ENCODE results near the gene PACRG. TPM values are rescaled to one million over a fixed set of nuclear protein-coding genes. Genes with fewer than 3 reads are reported as not detected.
A peak's percentile ranks its signal among the peaks of the same experiment; 100 is the strongest.

The PACRG gene
- total RNA-seq, 1 donor from 2014 or later = under 0.01 TPM

DNA sequence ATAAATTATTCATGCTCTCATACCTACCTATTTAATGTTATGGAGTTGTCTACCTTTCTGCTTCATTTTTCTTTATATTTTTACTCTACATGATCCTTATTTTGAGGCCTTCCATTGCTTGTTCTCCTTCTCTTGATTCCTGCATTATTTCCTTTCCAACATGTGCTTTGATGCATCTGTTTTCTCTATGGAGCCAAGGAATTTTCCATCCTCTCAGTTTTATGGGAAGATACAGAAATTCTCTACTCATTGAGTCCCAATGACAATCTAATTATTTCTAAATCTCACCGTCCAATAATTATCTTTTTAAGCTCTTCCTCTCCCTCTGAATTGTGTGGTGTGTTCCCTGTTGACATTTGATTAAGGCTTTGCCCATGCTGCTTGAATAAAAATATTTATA is 136.0 kb downstream of the PACRG start:
- no peak for DNase-seq (ENCODE audit: low read depth in 2 of 2)

DNA sequence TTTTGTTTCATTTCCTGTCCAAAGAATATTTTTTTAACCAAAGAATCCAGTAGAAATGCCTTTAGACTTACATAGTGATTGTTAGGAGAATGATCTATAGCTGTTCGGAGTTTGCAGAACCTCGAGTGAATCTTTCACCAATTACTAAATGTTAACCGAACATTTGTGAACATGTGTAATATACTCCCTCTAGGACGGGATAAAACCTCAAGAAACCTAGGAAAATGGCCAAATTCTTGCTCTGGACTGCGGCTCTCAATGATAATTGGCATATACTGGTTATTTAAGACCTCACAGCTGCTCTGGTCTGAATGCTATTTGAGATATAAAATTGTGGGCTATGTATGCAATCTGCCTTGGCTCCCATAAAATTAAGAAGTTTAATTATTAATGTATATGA is 137.1 kb downstream of the PACRG start:
- DNase-seq (ENCODE audit: low read depth in 2 of 2) = no peak

- DNase-seq (ENCODE audit: low read depth in 2 of 2) = no peak
These were observed 138.9 kb downstream of the PACRG start for GRCh38 chr6:162866656-162867055.

GRCh38 chr6:162868397-162868796 is 140.6 kb downstream of the PACRG start:
- DNase-seq (ENCODE audit: low read depth in 2 of 2) = no peak

DNA sequence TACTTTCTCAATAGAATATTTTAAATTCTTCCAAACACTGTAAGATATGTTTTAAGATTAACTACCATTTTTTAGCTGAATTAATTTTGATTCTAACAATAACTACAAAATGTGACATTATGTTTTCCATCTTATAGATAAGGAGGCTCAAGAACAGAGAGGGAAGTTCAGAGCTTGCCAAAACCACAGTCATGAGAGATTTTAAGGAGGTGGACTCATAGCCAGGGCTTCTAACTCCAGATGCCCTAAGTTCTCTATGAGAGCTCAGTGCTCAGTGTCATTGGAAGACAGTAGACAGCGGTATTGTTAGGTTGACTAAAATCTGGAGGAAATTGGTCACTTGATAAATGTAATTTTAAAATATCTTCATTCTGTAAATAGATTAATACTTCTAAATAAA is 144.2 kb downstream of the PACRG start:
- DNase-seq (ENCODE audit: low read depth in 2 of 2) = no peak

- DNase-seq (ENCODE audit: low read depth in 2 of 2) = no peak
These were observed 145.8 kb downstream of the PACRG start for GRCh38 chr6:162873537-162873936.

DNA sequence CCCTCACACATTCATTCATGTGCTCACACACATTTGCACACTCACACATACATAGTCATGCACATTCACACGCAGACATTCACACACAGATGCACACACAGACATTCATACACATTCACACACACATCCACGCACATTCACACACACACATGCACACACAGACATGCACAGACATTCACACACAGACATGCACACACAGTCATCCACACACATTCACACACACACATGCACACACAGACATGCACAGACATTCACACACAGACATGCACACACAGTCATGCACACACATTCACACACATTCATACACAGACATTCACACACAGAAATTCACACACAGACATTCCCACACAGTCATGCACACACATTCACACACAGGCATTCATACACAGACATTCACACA is 147.3 kb downstream of the PACRG start:
- DNase-seq (ENCODE audit: low read depth in 2 of 2) = no peak

DNA sequence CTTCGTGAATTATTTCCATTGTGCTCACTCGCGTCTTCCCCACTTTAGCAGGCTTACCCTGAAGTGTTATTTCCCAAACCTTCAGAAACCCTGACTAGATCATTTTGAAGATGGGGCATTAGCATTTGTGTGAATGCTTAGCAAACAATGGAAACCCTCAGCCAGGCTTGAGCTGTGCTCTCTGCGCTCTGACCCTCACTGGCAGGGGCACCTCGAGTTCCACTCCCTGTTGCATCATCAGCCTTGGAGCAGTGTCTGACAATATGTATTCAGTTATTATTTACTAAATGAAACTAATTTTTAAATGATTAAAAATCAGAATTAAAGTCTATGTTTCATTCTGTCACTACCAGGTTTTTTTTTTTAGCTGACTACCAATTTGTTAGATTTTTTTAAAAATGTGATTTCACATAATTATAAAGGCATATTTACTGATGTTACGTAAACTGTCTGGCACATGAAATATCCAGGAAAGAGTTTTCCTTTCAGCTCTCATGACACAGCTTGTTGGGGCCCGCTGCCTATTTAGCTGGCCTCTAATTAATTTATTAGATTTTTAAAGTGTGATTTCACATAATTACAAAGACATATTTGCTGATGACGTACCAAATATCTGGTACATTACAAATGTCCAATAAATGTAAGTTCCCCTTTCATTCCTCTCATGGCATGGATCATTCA is 155.2 kb downstream of the PACRG start:
- no peak for DNase-seq (ENCODE audit: low read depth in 2 of 2)

- DNase-seq (ENCODE audit: low read depth in 2 of 2) = no peak
These were observed 160.4 kb downstream of the PACRG start for GRCh38 chr6:162887981-162888689.

DNA sequence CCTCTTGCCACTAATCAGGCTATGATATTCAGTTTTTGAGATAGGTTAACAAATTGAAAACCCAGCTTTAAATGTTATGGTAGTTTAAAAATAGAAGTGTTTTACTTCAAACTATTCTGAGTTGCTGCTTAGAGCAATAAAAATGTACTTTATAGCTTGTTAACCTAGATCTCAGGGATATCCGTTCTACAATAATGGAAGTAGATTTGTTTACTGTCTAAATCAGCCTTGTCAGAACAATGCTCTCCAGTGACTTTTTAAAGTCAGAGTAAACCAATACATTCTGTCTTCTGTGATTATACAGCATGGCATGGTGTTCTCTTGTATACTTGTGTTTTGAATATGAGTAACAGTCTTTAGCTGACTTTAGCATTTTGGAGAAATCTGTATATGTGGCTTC is 161.5 kb downstream of the PACRG start:
- no peak for DNase-seq (ENCODE audit: low read depth in 2 of 2)

- no peak for DNase-seq (ENCODE audit: low read depth in 2 of 2)
These were observed 170.2 kb downstream of the PACRG start for GRCh38 chr6:162898011-162898410.

- DNase-seq (ENCODE audit: low read depth in 2 of 2) = no peak
These were observed 171.4 kb downstream of the PACRG start for GRCh38 chr6:162899148-162899547.

GRCh38 chr6:162900503-162900902 is 172.7 kb downstream of the PACRG start:
- no peak for DNase-seq (ENCODE audit: low read depth in 2 of 2)

GRCh38 chr6:162904069-162904663 is 176.4 kb downstream of the PACRG start:
- DNase-seq (ENCODE audit: low read depth in 2 of 2) = no peak

DNA sequence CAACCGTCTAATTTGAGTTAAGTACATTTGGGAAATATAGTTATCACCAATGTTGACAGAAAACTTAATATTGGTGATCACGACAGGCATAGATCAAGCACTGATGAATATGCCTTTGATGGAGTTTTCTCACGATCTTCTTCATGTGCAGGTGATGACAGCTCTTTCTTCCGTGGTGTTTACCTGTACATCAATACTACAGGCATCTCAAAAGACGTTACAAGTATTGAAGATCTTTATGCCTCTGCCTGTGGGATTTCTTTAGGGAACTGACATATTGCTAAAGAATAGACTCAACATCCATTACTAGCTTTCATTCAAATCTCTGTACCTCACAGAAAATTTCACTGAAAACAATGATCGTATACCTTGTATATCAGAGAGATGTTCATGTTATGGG is 178.7 kb downstream of the PACRG start:
- DNase-seq (ENCODE audit: low read depth in 2 of 2) = no peak

- DNase-seq (ENCODE audit: low read depth in 2 of 2) = peak; percentile 7 to 31
These were observed 180.2 kb downstream of the PACRG start for GRCh38 chr6:162907876-162908481.

GRCh38 chr6:162913206-162913605 is 185.4 kb downstream of the PACRG start:
- DNase-seq (ENCODE audit: low read depth in 2 of 2) = no peak

DNA sequence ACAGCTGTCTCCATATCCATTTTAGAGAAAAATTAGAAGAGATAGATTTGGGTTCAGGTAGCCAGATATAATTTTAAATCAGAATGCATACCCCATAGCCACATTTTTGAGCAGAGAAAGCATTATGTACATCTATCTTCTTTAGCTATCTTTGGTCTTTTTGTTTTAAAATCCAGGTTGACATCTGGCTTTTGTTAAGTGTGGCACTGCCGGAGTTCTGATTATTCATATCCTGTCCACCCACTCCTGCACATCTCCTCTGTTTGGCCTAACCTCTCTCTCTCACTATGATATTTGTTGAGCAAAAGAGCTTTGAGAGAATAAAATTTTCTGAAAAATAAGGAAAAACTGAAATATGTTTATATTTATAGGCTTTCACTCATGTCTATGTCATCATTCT is 189.7 kb downstream of the PACRG start:
- DNase-seq (ENCODE audit: low read depth in 2 of 2) = no peak

- DNase-seq (ENCODE audit: low read depth in 2 of 2) = no peak
These were observed 193.3 kb downstream of the PACRG start for GRCh38 chr6:162921062-162921461.

GRCh38 chr6:162921510-162922040 is 193.8 kb downstream of the PACRG start:
- no peak for DNase-seq (ENCODE audit: low read depth in 2 of 2)

DNA sequence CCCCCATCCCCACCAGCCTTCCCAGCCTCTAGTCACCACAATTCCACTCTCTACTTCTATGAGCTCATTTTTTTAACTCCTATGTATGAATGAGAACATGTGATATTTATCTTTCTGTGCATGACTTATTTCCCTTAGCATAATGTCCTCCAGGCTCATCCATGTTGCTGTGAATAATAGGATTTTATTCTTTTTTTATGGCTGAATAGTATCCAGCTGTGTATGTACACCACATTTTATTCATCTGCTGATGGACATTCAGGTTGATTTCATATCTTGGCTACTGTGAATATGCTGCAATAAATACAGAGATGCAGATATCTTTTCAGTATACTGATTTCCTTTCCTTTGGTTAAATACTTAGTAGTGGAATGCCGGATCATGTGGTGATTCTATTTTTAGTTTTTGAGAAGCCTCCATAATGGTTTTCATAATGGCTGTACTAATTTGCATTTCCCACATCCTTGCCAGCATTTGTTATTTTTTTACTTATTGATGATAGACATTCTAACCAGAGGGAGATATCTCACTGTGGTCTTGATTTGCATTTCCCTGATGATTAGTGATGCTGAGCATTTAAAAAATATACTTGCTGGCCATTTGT is 194.9 kb downstream of the PACRG start:
- no peak for DNase-seq (ENCODE audit: low read depth in 2 of 2)

DNA sequence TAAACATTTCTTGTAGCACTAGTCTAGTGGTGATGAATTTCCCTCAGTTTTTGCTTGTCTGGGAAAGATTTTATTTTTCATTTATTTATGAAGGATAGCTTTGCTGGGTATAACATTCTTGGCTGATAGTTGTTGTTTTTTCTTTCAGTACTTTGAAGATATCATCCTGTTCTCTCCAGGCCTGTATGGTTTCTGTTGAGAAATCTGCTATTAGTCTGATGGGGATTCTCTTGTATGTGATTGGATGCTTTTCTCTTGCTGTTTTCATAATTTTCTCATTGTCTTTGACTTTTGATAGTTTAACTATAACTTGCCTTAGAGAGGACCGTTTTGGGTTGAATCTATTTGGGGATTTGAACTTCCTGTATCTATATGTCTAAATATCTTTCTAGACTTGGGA is 207.1 kb downstream of the PACRG start:
- no peak for DNase-seq (ENCODE audit: low read depth in 2 of 2)
